GM12878 (cell line): Measurements from ENCODE around the gene NAALADL1. TPM values are rescaled to one million over a fixed set of nuclear protein-coding genes. Genes with fewer than 3 reads are reported as not detected.

Source experiments
- ATAC-seq: fragments of 200-7000 bp; cut with Tn5 transposase; 3 replicates; pipeline ENCODE4 v1.9.1; 2020; ENCODE audit warnings: mild to moderate bottlenecking, moderate library complexity
- BruUV-seq: library from RNA; stranded (reverse); fragments of 400-500 nt; replicated peaks from 2 replicates; lab custom pipeline; 2021; lab: Mats Ljungman, UMichigan
- CTCF ChIA-PET: fragments of 300-600 bp; sonication (Branson Sonifier 250); formaldehyde crosslinking; extraction: SDS; loops from one replicate; lab custom pipeline; 2021; ENCODE audit warnings: inconsistent platforms; lab: Yijun Ruan, JAX
- POLR2A ChIA-PET: fragments of 350-600 bp; formaldehyde crosslinking; extraction: SDS; loops from one replicate; lab custom pipeline; 2021; ENCODE audit warnings: inconsistent platforms; lab: Charles Lee
- RAD21 ChIA-PET: fragments of 300-600 bp; sonication (Branson Sonifier 250); formaldehyde crosslinking; loops from one replicate; lab custom pipeline; 2023; ENCODE audit warnings: antibody characterized with exemption; ENCODE audit not compliant: unreplicated experiment; lab: Charles Lee
- SMC1A ChIA-PET: fragments of 300-600 bp; sonication (Branson Sonifier 250); formaldehyde crosslinking; loops from one replicate; lab custom pipeline; 2023; ENCODE audit not compliant: unreplicated experiment, uncharacterized antibody; lab: Charles Lee
- DNase-seq: peaks from one replicate; pipeline ENCODE4 v3.0.0-alpha.2; 2011; ENCODE audit warnings: low read depth, low spot score
- FAIRE-seq: peaks from 3 replicates; lab custom pipeline; 2011; peaks lifted over from hg19 to GRCh38; lab: Jason Lieb, UNC
- H2AFZ ChIP-seq: 2 replicates; pipeline ENCODE4 v1.6.0; 2011; ENCODE audit warnings: low read depth, low read length, control low read depth; ENCODE audit not compliant: control insufficient read depth
- H3K27ac ChIP-seq: 2 replicates; pipeline ENCODE4 v1.5.1; 2011; ENCODE audit warnings: control low read depth; ENCODE audit not compliant: control insufficient read depth, insufficient read depth
- H3K27me3 ChIP-seq, 2 experiments: replicated peaks in 1 of 2; 2 replicates each; pipeline versions ENCODE4 v1.6.0 to v1.6.1; 2011; ENCODE audit warnings: low read length in 1 of 2; ENCODE audit not compliant: control insufficient read depth in 2 of 2, insufficient read depth in 2 of 2
- H3K36me3 ChIP-seq, 2 experiments: 2 replicates each; pipeline ENCODE4 v1.5.1; 2011; ENCODE audit warnings: low read length in 1 of 2; ENCODE audit not compliant: control insufficient read depth in 2 of 2, insufficient read depth in 2 of 2
- H3K4me1 ChIP-seq: 2 replicates; pipeline ENCODE4 v1.6.1; 2011; ENCODE audit warnings: mild to moderate bottlenecking, low read length, moderate library complexity, mixed read lengths; ENCODE audit not compliant: control insufficient read depth, insufficient read depth
- H3K4me2 ChIP-seq: 2 replicates; pipeline ENCODE4 v1.6.0; 2011; ENCODE audit warnings: control low read depth; ENCODE audit not compliant: control insufficient read depth, insufficient read depth
- H3K4me3 ChIP-seq: fragments of 200-600 bp; sonication (generic); 2 replicates; pipeline ENCODE4 v1.5.1; 2016
- H3K79me2 ChIP-seq: 2 replicates; pipeline ENCODE4 v1.6.0; 2011; ENCODE audit warnings: low read length; ENCODE audit not compliant: control insufficient read depth, insufficient read depth
- H3K9ac ChIP-seq: 2 replicates; pipeline ENCODE4 v1.8.0; 2011; ENCODE audit warnings: low read length, control low read depth, mixed read lengths; ENCODE audit not compliant: control insufficient read depth, insufficient read depth
- H3K9me3 ChIP-seq: replicated peaks from 3 replicates; pipeline ENCODE4 v1.5.1; 2011; ENCODE audit warnings: mild to moderate bottlenecking, low read length; ENCODE audit not compliant: control insufficient read depth, insufficient read depth
- H4K20me1 ChIP-seq: 2 replicates; pipeline ENCODE4 v1.6.0; 2011; ENCODE audit not compliant: control insufficient read depth, insufficient read depth
- ASH2L ChIP-seq: fragments of 300-600, 200-600 bp; sonication (generic); IDR thresholded peaks from 2 replicates; pipeline ENCODE4 v1.6.1; 2017; ENCODE audit warnings: low read depth, mild to moderate bottlenecking, borderline replicate concordance
- BCL3 ChIP-seq: IDR thresholded peaks from 2 replicates; pipeline ENCODE4 v1.6.1; 2011; ENCODE audit warnings: borderline replicate concordance, low read depth, mild to moderate bottlenecking, moderate library complexity, low read length; ENCODE audit not compliant: insufficient read depth, poor library complexity, severe bottlenecking
- EGR1 ChIP-seq, 2 experiments: IDR thresholded peaks; 1 replicate in 1 of 2; 2 replicates in 1 of 2; pipeline ENCODE4 v1.6.1; 2011 to 2012; ENCODE audit warnings: low read depth in 2 of 2, low read length in 2 of 2, borderline replicate concordance in 1 of 2, mild to moderate bottlenecking in 1 of 2, moderate library complexity in 1 of 2
- FOXM1 ChIP-seq: IDR thresholded peaks from 2 replicates; pipeline ENCODE4 v1.6.1; 2012; ENCODE audit warnings: low read depth, mild to moderate bottlenecking, inconsistent platforms, low read length, moderate library complexity
- GATAD2B ChIP-seq: fragments of 450-650 bp; conservative IDR thresholded peaks from 2 replicates; pipeline ENCODE4 v1.6.1; 2017; ENCODE audit warnings: low read depth, mild to moderate bottlenecking, moderate library complexity
- KLF5 ChIP-seq: fragments of 450-650 bp; IDR thresholded peaks from 2 replicates; pipeline ENCODE4 v1.6.1; 2014; ENCODE audit warnings: mild to moderate bottlenecking; ENCODE audit not compliant: partially characterized antibody
- RBBP5 ChIP-seq: fragments of 200-600 bp; sonication (generic); conservative IDR thresholded peaks from 2 replicates; pipeline ENCODE4 v1.6.1; 2016
- RFX5 ChIP-seq: IDR thresholded peaks from 2 replicates; pipeline ENCODE4 v1.6.1; 2011; ENCODE audit warnings: low read depth, low read length, improper control_type of control experiment
- SUZ12 ChIP-seq: fragments of 200-600 bp; sonication (generic); IDR thresholded peaks from one replicate; pipeline ENCODE4 v1.6.1; 2018; ENCODE audit warnings: antibody characterized with exemption, mild to moderate bottlenecking; ENCODE audit not compliant: unreplicated experiment
- WGBS: methylation state at CpG from one replicate; pipeline ENCODE4 v1.1.6; 2016; ENCODE audit warnings: low lambda C conversion rate; ENCODE audit not compliant: insufficient replicate concordance, insufficient coverage; ENCODE audit errors: missing lambda C conversion rate; 5-methylcytosine and 5-hydroxymethylcytosine counted together
- in situ Hi-C: fragments of 300-500 bp; cut with MboI; formaldehyde crosslinking; loops from 9 replicates; pipeline ENCODE4 v1.14.3; 2018; ENCODE audit warnings: mixed read lengths
- intact Hi-C: fragments of 100-400 bp; cut with micrococcal nuclease; formaldehyde crosslinking; loops from one replicate; pipeline ENCODE4 v1.14.2; 2022; ENCODE audit not compliant: unreplicated experiment
- polyA plus RNA-seq, 11 experiments: library from polyadenylated mRNA; depleted of rRNA in 4 of 11; unstranded in 6 of 11; stranded (reverse) in 5 of 11; fragments of >200 nt; fragmentation: Nextera tagmentation in 4 of 11; fragmentation: Illumina TruSeq in 1 of 11; extraction: Ambion mirVana in 4 of 11; extraction: Trizol in 1 of 11; gene quantifications; 1 replicate in 1 of 11; 2 replicates in 10 of 11; pipeline versions ENCODE4 v1.2.1 to v1.2.3, GENCODE V29; 2011 to 2016; ENCODE audit warnings: inconsistent platforms in 2 of 11, missing spikeins in 2 of 11, low read depth in 1 of 11
- total RNA-seq, 4 experiments: library from RNA; depleted of rRNA in 3 of 4; stranded (reverse); fragments of >200 nt in 3 of 4; fragmentation: Illumina TruSeq in 1 of 4; extraction: Trizol in 1 of 4; gene quantifications; 2 replicates each; pipeline versions ENCODE4 v1.2.1 to v1.2.3, GENCODE V29; 2013 to 2021
- TF ChIP-seq, protein P1 (sequence below): IDR thresholded peaks from 2 replicates; pipeline ENCODE4 v1.6.1; 2012; ENCODE audit warnings: low read length, inconsistent platforms

NAALADL1 gene
- total and polyA plus RNA-seq, 10 of the 15 experiments (the other 5 are each of a cell fraction or from before 2014, with no cell fraction given), result 0.77 to 5.5 (median 1.5) TPM

DNA sequence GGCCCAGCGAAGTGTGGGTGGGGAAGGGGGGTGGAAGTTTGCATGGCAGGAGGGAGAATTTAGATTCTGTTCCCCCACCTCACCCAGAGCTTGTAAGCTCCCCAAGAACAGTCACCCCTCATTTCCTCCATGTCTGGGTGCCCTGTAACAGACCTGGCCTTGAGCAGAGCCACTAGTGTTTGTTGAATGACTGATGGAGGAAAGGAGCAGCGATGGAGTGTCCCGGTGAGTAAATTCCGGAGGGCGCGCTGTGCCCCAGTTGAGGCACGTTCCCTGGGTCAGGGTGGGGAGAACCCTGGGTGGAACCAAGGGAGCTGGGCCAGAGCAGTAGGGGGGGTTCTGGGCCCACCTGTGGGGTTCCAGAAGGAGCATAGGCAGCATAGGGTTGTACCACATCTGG lies 827 bp downstream of the NAALADL1 start (continued):
- TF ChIP-seq, protein P1, sequence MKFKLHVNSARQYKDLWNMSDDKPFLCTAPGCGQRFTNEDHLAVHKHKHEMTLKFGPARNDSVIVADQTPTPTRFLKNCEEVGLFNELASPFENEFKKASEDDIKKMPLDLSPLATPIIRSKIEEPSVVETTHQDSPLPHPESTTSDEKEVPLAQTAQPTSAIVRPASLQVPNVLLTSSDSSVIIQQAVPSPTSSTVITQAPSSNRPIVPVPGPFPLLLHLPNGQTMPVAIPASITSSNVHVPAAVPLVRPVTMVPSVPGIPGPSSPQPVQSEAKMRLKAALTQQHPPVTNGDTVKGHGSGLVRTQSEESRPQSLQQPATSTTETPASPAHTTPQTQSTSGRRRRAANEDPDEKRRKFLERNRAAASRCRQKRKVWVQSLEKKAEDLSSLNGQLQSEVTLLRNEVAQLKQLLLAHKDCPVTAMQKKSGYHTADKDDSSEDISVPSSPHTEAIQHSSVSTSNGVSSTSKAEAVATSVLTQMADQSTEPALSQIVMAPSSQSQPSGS, result no peak
- TF ChIP-seq RBBP5 (no peak), RFX5 (no peak), FOXM1 (no peak)

DNA sequence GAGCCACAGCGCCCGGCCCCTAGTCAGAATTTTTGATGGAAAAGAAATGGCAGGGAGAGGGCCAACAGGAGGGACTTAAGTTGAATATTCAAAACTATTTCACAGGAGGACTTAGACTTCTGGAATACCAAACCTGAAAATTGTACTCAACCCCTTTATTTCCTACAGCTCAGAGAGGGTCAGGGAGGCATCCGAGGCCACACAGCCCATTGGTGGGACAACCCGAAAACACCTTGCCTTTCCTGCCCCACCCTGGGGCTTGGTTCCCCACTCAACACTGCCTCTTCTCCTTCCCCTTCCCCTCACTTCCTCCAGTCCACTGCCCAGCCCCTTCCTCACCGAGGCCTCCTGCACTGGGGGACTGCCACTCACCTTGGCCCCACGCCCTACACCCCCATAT lies 1.4 kb downstream of the NAALADL1 start:
- Histone ChIP-seq H3K9ac (no peak overlapping the region), H3K4me1 (peaks cover 50% of the 10 kb centered on the region), H3K9me3 (no peaks in the 10 kb centered on the region), H4K20me1 (no peaks in the 10 kb centered on the region), H3K36me3 (no peaks in the 10 kb centered on the region), H3K27me3 (no peaks in the 10 kb centered on the region), H3K4me2 (no peak overlapping the region), H2AFZ (no peak overlapping the region), H3K79me2 (no peaks in the 10 kb centered on the region), H3K27ac (no peak overlapping the region), H3K4me3 (no peak overlapping the region)
- ChIA-PET SMC1A (interaction anchor here (1.1 kb wide), 1 partner anchor 24 kb away, joined by 3 read pairs; no protein-coding TSS in a partner anchor), POLR2A (interaction anchor here (0.6 to 0.7 kb wide), 3 partner anchors 41 to 993 kb away, joined by 4 to 5 read pairs (median 4); no protein-coding TSS in a partner anchor), RAD21 (no interaction called here), CTCF (interaction anchor here (1.0 kb wide), 1 partner anchor 21 kb away, joined by 3 read pairs; no protein-coding TSS in a partner anchor)
- FAIRE-seq (no peak), ATAC-seq (no peak), DNase-seq (no peak)
- intact Hi-C loops (no loop called here), in situ Hi-C loops (no loop called here)
- no peak for TF ChIP-seq BCL3
- TF ChIP-seq ASH2L, result no peak
- no peak for TF ChIP-seq SUZ12
- no peak for TF ChIP-seq EGR1 (IDR thresholded peaks at IDR 0.05; ENCODE audit: borderline replicate concordance in 1 of 2, low read depth in 2 of 2, low read length in 2 of 2)
- TF ChIP-seq GATAD2B, result no peak
- no peak for TF ChIP-seq KLF5
- no TSS peak for BruUV-seq
- 86% methylated on average over 6 of the region's 6 CpGs for WGBS
